Prostate gland (tissue), 2 donors: ENCODE data around the gene PACSIN1. TPM values are rescaled to one million over a fixed set of nuclear protein-coding genes. Genes with fewer than 3 reads are reported as not detected.

ENCODE experiments used
- DNase-seq: peaks from one replicate; pipeline ENCODE4 v3.0.0-alpha.2; 2019; ENCODE audit warnings: low spot score
- H3K27ac ChIP-seq, 2 donors: fragments of 200-600 bp; sonication (generic); 2 replicates each; pipeline ENCODE4 v1.5.1; 2017 to 2019
- H3K27me3 ChIP-seq: fragments of 200-600 bp; sonication (generic); replicated peaks from 2 replicates; pipeline ENCODE4 v1.5.1; 2019; ENCODE audit not compliant: insufficient read depth
- H3K36me3 ChIP-seq, 2 donors: fragments of 200-600 bp; sonication (generic); 1 replicate in 1 of 2; 2 replicates in 1 of 2; pipeline versions ENCODE4 v1.5.1 to v1.8.1; 2017 to 2019
- H3K4me1 ChIP-seq: fragments of 200-600 bp; sonication (generic); replicated peaks from 2 replicates; pipeline ENCODE4 v1.5.1; 2019
- H3K4me3 ChIP-seq, 2 donors: fragments of 200-600 bp; sonication (generic); 2 replicates each; pipeline ENCODE4 v1.5.1; 2017 to 2019
- H3K9me3 ChIP-seq: fragments of 200-600 bp; sonication (generic); 2 replicates; pipeline ENCODE4 v1.5.1; 2017
- POLR2A ChIP-seq: fragments of 450-650 bp; IDR thresholded peaks from one replicate; pipeline ENCODE4 v1.6.1; 2016; ENCODE audit warnings: antibody characterized with exemption, mild to moderate bottlenecking
- POLR2AphosphoS5 ChIP-seq: sonication (generic); formaldehyde crosslinking; IDR thresholded peaks from one replicate; pipeline ENCODE4 v1.6.1; 2017; ENCODE audit warnings: antibody characterized with exemption
- WGBS: methylation state at CpG from one replicate; pipeline ENCODE4 v1.1.5; 2018; 5-methylcytosine and 5-hydroxymethylcytosine counted together
- intact Hi-C: fragments of 100-400 bp; cut with DNase I; formaldehyde crosslinking; loops from one replicate; pipeline ENCODE4 v1.14.2; 2022
- total RNA-seq, 2 donors: library from RNA; depleted of rRNA; stranded (reverse); fragments of >200 nt; gene quantifications; one replicate each; pipeline ENCODE4 v1.1.0, GENCODE V29; 2016
- TF ChIP-seq, protein P1 (sequence below), 4 experiments: fragments of 200-600 bp in 2 of 4; fragments of 450-650 bp in 2 of 4; sonication (generic) in 2 of 4; IDR thresholded peaks; 1 replicate in 3 of 4; 2 replicates in 1 of 4; pipeline ENCODE4 v1.5.1; 2016 to 2019; ENCODE audit warnings: antibody characterized with exemption in 4 of 4, mild to moderate bottlenecking in 2 of 4, moderate library complexity in 2 of 4

The PACSIN1 gene
- total RNA-seq, 2 donors from 2014 or later = 0.32 to 0.57 TPM

DNA sequence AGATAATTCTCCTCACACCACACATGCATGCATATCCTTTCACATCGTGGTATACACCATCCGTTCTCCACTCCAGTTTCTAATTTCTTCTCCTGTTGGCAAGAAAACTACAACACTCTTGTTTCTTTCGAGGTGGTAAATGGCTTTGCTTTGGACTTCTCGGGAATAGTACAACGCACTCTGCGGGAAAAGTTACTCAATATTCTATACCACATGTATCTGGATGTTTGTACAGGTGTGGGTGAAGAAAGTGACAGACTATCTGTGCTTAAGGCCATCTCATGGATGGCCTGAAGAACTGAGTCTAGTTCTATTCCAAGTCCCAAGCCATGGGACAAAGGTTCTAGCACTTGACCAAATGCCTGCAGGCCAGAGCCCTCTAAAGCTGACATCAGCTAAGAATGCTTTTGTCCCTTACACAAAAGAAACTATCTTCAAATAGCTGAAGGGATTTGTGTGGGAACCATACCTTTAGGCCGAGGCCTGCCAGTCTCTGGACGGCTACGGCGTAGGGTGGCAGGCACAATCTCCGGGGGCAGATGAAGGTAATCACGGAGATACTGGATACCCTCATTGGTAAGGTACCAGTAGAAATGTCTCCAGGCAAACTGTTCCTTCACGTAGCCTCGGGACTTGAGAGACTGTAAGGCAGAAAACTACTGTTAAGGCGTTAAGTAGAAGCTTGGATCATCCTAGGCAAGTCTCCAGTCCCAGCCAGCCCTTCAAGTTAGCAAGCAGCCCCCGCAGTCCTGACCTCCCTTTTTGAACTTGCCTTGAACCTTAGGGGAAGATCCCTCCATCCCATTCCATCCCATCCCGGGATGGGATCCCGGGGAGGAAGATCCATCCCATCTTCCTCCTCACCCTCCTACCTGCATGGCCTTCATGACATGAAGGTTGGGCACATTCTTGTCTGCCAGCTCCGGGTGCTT is 41.4 kb upstream of the PACSIN1 start:
- TF ChIP-seq POLR2AphosphoS5 (no peak), POLR2A (no peak)
- TF ChIP-seq, protein P1, sequence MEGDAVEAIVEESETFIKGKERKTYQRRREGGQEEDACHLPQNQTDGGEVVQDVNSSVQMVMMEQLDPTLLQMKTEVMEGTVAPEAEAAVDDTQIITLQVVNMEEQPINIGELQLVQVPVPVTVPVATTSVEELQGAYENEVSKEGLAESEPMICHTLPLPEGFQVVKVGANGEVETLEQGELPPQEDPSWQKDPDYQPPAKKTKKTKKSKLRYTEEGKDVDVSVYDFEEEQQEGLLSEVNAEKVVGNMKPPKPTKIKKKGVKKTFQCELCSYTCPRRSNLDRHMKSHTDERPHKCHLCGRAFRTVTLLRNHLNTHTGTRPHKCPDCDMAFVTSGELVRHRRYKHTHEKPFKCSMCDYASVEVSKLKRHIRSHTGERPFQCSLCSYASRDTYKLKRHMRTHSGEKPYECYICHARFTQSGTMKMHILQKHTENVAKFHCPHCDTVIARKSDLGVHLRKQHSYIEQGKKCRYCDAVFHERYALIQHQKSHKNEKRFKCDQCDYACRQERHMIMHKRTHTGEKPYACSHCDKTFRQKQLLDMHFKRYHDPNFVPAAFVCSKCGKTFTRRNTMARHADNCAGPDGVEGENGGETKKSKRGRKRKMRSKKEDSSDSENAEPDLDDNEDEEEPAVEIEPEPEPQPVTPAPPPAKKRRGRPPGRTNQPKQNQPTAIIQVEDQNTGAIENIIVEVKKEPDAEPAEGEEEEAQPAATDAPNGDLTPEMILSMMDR (IDR thresholded peaks at IDR 0.05) = no peak
- H3K27ac ChIP-seq = peak overlapping the region; percentile 23 to 83
- H3K9me3 ChIP-seq = no peaks in the 10 kb centered on the region
- H3K4me3 ChIP-seq = peak overlapping the region; percentile 60 to 76
- H3K36me3 ChIP-seq = peaks cover 19 to 25% of the 10 kb centered on the region in 2 donors
- DNase-seq = no peak
- intact Hi-C loops = loop anchor here (2.0 to 10.0 kb wide), 2 partner anchors 30 to 180 kb away; no protein-coding TSS in a partner anchor
- H3K4me1 ChIP-seq = no peaks in the 10 kb centered on the region
- H3K27me3 ChIP-seq = no peaks in the 10 kb centered on the region
- WGBS = 71% methylated on average over 19 of the region's 19 CpGs

GRCh38 chr6:34425132-34425497 is 40.8 kb upstream of the PACSIN1 start:
- Histone ChIP-seq H3K27ac (peak overlapping the region; percentile 56 to 83), H3K36me3 (peaks cover 18 to 19% of the 10 kb centered on the region in 2 donors), H3K27me3 (no peaks in the 10 kb centered on the region), H3K4me1 (no peaks in the 10 kb centered on the region), H3K4me3 (peak overlapping the region; percentile 60 to 76), H3K9me3 (no peaks in the 10 kb centered on the region)
- intact Hi-C loops = loop anchor here (2.0 to 10.0 kb wide), 2 partner anchors 30 to 180 kb away; no protein-coding TSS in a partner anchor
- 7% methylated on average over 10 of the region's 10 CpGs for WGBS
- TF ChIP-seq, protein P1 (IDR thresholded peaks at IDR 0.05) = no peak
- no peak for TF ChIP-seq POLR2A
- TF ChIP-seq POLR2AphosphoS5 = no peak
- DNase-seq = no peak

DNA sequence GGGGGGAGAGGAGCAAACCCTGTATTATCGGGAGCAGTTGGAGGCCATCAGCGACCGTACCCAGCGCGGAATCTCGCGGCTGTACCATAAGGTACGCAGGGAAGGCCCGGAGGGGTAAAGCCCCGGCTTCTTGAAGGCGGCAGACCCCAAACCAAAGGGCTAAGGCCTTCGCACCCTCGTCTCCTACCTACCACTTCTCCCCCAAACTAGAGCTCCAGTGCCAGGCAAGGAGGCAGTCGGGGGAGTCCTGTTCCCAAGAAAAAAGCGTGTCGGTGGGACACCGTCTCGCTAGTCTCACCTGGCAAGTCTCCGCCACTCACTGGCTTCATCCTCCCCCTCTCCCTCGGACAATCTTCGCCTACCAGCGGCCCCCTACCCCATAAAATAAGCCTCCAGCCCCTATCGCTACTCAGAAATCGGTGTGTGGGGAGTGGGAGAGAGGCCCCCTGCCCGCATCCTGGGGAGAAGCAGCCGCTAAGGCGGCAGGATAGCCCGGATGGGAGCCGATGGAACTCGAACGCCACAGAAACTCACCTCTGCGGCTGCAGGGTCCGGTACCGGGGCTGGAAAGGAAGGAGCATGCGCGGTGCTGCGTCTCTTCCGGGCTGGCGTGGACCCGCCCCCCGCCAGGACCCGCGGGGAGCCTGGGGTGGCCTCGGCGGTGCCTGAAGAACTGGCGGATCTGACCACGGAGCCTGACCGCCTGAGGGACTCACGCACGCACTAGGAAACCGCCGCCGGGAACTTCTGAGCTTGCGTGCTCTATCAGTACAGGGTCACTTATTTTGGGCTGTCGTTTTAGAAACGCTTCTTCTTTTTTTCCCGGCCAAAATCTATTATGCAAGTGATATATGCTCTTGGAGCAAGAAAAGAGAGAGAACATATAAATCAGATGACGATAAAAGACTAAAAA is 40.1 kb upstream of the PACSIN1 start, which contains the start of gene RPS10:
Gene RPS10 (minus strand): TSS at position 572 of the 913 bp plus-strand sequence. CDS start 848 bp downstream, outside the sequence.
- Histone ChIP-seq H3K4me3 (peak within 1 kb of the TSS; percentile 60 to 76), H3K27ac (peak within 1 kb of the TSS; percentile 56 to 83), H3K9me3 (no peaks in the 10 kb centered on the region), H3K36me3 (peaks cover 16 to 19% of the 10 kb centered on the region in 2 donors), H3K4me1 (no peaks in the 10 kb centered on the region), H3K27me3 (no peaks in the 10 kb centered on the region)
- intact Hi-C loops = loop anchor here (2.0 to 10.0 kb wide), 2 partner anchors 31 to 179 kb away; no protein-coding TSS in a partner anchor
- peak; percentile 96 for TF ChIP-seq POLR2AphosphoS5
- peak; percentile 83 for TF ChIP-seq POLR2A
- TF ChIP-seq, protein P1 (IDR thresholded peaks at IDR 0.05) = peak in 2 of 4 experiments; percentile 12 to 24
- WGBS = under 1% methylated on average over 58 of the region's 58 CpGs
- DNase-seq = peak; percentile 87

DNA sequence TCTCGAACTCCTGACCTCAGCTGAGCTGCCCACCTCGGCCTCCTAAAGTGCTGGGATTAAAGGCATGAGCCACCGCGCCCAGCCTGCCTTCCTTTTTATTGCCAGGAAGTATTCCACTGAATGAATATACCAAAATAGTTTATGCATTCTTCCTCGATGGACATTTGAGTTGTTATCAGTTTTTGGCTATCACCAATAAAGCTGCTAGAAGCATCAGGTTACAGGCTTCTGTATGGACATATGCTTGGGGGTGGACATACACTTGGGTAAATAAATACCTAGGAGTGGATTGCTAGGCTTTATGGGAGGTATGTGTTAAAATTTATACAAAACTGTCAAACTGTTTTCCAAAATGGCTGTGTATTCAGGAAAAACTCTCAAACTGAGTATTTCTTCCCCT is 30.0 kb upstream of the PACSIN1 start:
- intact Hi-C loops = no loop called here
- 53% methylated on average over 5 of the region's 5 CpGs for WGBS
- Histone ChIP-seq H3K4me1 (no peaks in the 10 kb centered on the region), H3K4me3 (no peak overlapping the region), H3K36me3 (no peaks in the 10 kb centered on the region), H3K27me3 (no peaks in the 10 kb centered on the region), H3K9me3 (no peaks in the 10 kb centered on the region), H3K27ac (peak overlapping the region in 1 of 2 donors; percentile 27)
- TF ChIP-seq POLR2A = no peak
- TF ChIP-seq, protein P1 (IDR thresholded peaks at IDR 0.05) = no peak
- TF ChIP-seq POLR2AphosphoS5 = no peak
- no peak for DNase-seq
